Stimulated activated CD4-positive, alpha-beta T cell treated with anti-CD3 and anti-CD28 coated beads, TNF-alpha, amount 100 ng/mL, for 24 hours (primary cell): ENCODE measurements around the gene PLXNA4.

Source experiments
- DNase-seq, 3 experiments: peaks; one replicate each; pipeline ENCODE4 v3.0.0-alpha.2; 2020; ENCODE audit warnings: low read depth in 3 of 3

PLXNA4 gene

GRCh38 chr7:132243463-132243862 is 332.8 kb downstream of the PLXNA4 start:
- DNase-seq: no peak

GRCh38 chr7:132243051-132243450 is 333.2 kb downstream of the PLXNA4 start:
- no peak for DNase-seq

GRCh38 chr7:132242192-132242812 is 334.0 kb downstream of the PLXNA4 start:
- no peak for DNase-seq

- no peak for DNase-seq
These were observed 335.3 kb downstream of the PLXNA4 start for GRCh38 chr7:132240821-132241422.

GRCh38 chr7:132240262-132240661 is 336.0 kb downstream of the PLXNA4 start:
- DNase-seq: no peak

- DNase-seq: no peak
These were observed 336.8 kb downstream of the PLXNA4 start for GRCh38 chr7:132239422-132239994.

GRCh38 chr7:132234711-132235110 is 341.6 kb downstream of the PLXNA4 start:
- DNase-seq: no peak

GRCh38 chr7:132232406-132232805 is 343.9 kb downstream of the PLXNA4 start:
- no peak for DNase-seq

GRCh38 chr7:132230462-132230861 is 345.8 kb downstream of the PLXNA4 start:
- no peak for DNase-seq

- no peak for DNase-seq
These were observed 348.0 kb downstream of the PLXNA4 start for GRCh38 chr7:132228240-132228639.

GRCh38 chr7:132226957-132227290 is 349.3 kb downstream of the PLXNA4 start:
- no peak for DNase-seq

- no peak for DNase-seq
These were observed 350.0 kb downstream of the PLXNA4 start for GRCh38 chr7:132226046-132226956.

- DNase-seq: no peak
These were observed 350.8 kb downstream of the PLXNA4 start for GRCh38 chr7:132225216-132226030.

- no peak for DNase-seq
These were observed 354.9 kb downstream of the PLXNA4 start for GRCh38 chr7:132221356-132221755.

- DNase-seq: no peak
These were observed 356.2 kb downstream of the PLXNA4 start for GRCh38 chr7:132220060-132220459.

- DNase-seq: no peak
These were observed 357.4 kb downstream of the PLXNA4 start for GRCh38 chr7:132218876-132219275.

GRCh38 chr7:132216847-132217525 is 359.3 kb downstream of the PLXNA4 start:
- DNase-seq: no peak

- DNase-seq: no peak
These were observed 361.8 kb downstream of the PLXNA4 start for GRCh38 chr7:132214452-132214851.

- no peak for DNase-seq
These were observed 362.7 kb downstream of the PLXNA4 start for GRCh38 chr7:132213583-132213982.

GRCh38 chr7:132211971-132212370 is 364.3 kb downstream of the PLXNA4 start:
- no peak for DNase-seq

- DNase-seq: no peak
These were observed 365.4 kb downstream of the PLXNA4 start for GRCh38 chr7:132210821-132211220.
